Measurements from ENCODE around the gene CCDC88A. TPM values are rescaled to one million over a fixed set of nuclear protein-coding genes. Genes with fewer than 3 reads are reported as not detected.
A peak's percentile ranks its signal among the peaks of the same experiment; 100 is the strongest.
"Not testable (repeated sequence)": the region's sequence is repeated elsewhere in the genome, so short reads cannot be mapped to it uniquely, and the experiment has no call there.

The CCDC88A gene
- total RNA-seq, 2 donors from 2014 or later, result 49.0 to 50.4 TPM

GRCh38 chr2:55277310-55277709 lies 142.3 kb downstream of the CCDC88A start:
- peaks cover 20% of the 10 kb centered on the region for H3K4me1 ChIP-seq
- ATAC-seq (no peak), DNase-seq (no peak)
- intact Hi-C loops (cut with DNase I), result no loop called here
- no peaks in the 10 kb centered on the region for H3K36me3 ChIP-seq (replicated peaks in 1 of 2; ENCODE audit: insufficient read depth in 1 of 2, low read depth in 2 of 2)
- H3K4me3 ChIP-seq, result no peak overlapping the region
- H3K27ac ChIP-seq, result no peak overlapping the region
- WGBS, 2 donors, result 86 to 87% methylated on average over 3 of the region's 3 CpGs
- TF ChIP-seq, protein P1, sequence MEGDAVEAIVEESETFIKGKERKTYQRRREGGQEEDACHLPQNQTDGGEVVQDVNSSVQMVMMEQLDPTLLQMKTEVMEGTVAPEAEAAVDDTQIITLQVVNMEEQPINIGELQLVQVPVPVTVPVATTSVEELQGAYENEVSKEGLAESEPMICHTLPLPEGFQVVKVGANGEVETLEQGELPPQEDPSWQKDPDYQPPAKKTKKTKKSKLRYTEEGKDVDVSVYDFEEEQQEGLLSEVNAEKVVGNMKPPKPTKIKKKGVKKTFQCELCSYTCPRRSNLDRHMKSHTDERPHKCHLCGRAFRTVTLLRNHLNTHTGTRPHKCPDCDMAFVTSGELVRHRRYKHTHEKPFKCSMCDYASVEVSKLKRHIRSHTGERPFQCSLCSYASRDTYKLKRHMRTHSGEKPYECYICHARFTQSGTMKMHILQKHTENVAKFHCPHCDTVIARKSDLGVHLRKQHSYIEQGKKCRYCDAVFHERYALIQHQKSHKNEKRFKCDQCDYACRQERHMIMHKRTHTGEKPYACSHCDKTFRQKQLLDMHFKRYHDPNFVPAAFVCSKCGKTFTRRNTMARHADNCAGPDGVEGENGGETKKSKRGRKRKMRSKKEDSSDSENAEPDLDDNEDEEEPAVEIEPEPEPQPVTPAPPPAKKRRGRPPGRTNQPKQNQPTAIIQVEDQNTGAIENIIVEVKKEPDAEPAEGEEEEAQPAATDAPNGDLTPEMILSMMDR (IDR thresholded peaks at IDR 0.05), result no peak
- no peak for TF ChIP-seq POLR2A (IDR thresholded peaks at IDR 0.05)
- no peaks in the 10 kb centered on the region for H3K27me3 ChIP-seq
- no peaks in the 10 kb centered on the region for H3K9me3 ChIP-seq

GRCh38 chr2:55274346-55274745 lies 145.3 kb downstream of the CCDC88A start:
- DNase-seq; H3K27me3 ChIP-seq; H3K4me1 ChIP-seq; H3K4me3 ChIP-seq; H3K9me3 ChIP-seq; H3K27ac ChIP-seq; H3K36me3 ChIP-seq (replicated peaks in 1 of 2; ENCODE audit: insufficient read depth in 1 of 2, low read depth in 2 of 2); intact Hi-C loops (cut with DNase I); ATAC-seq: not testable (repeated sequence)
- WGBS, 2 donors, result 83% methylated on average over 2 of the region's 2 CpGs

DNA sequence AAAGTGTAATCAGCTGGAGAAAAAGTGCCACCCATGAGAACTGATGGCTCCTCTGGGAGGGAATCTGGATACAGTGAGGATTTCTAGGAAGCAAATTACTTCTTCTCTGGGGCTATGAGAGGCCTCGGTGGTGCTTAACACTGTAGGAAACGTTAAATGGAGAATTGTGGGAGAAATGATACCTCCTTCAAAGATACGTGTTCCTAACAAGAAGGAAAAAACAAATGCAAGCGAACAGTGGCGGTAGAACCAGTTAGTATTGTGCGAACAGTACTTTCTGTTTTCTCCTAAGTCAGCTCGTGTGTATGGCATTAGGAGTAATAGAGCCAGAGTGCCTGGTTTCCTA lies 150.0 kb downstream of the CCDC88A start:
- no peaks in the 10 kb centered on the region for H3K9me3 ChIP-seq
- ATAC-seq (no peak), DNase-seq (no peak)
- no peak for TF ChIP-seq POLR2A (IDR thresholded peaks at IDR 0.05)
- TF ChIP-seq, protein P1 (IDR thresholded peaks at IDR 0.05), result no peak
- H3K36me3 ChIP-seq (replicated peaks in 1 of 2; ENCODE audit: insufficient read depth in 1 of 2, low read depth in 2 of 2), result peaks cover 0 to 4% of the 10 kb centered on the region in 2 donors
- intact Hi-C loops (cut with DNase I), result no loop called here
- H3K27ac ChIP-seq, result peak overlapping the region in 3 of 4 donors; percentile 78 to 90 (median 78)
- H3K4me3 ChIP-seq, result peak overlapping the region in 1 of 2 donors; percentile 73
- peaks cover 17% of the 10 kb centered on the region for H3K4me1 ChIP-seq
- 40 to 50% methylated on average over 7 of the region's 7 CpGs for WGBS, 2 donors
- H3K27me3 ChIP-seq, result no peaks in the 10 kb centered on the region

- Histone ChIP-seq H3K27ac (peak within 1 kb of the TSS; percentile 63 to 90 (median 78)), H3K36me3 (replicated peaks in 1 of 2; ENCODE audit: insufficient read depth in 1 of 2, low read depth in 2 of 2) (peaks cover 0 to 4% of the 10 kb centered on the region in 2 donors)
- peak; percentile 100 for ATAC-seq
Measured at GRCh38 chr2:55268907-55269644, 150.6 kb downstream of the CCDC88A start, which contains the start of gene MTIF2. Gene MTIF2 (minus strand): TSS chr2:55269231. CDS start chr2:55263858, 5,373 bp downstream.

GRCh38 chr2:55268288-55268906 lies 151.3 kb downstream of the CCDC88A start:
- ATAC-seq, result no peak
- Histone ChIP-seq H3K27me3 (no peaks in the 10 kb centered on the region), H3K4me1 (peaks cover 17% of the 10 kb centered on the region), H3K27ac (peak overlapping the region in 3 of 4 donors; percentile 78 to 90 (median 78)), H3K9me3 (no peaks in the 10 kb centered on the region), H3K36me3 (replicated peaks in 1 of 2; ENCODE audit: insufficient read depth in 1 of 2, low read depth in 2 of 2) (peaks cover 0 to 4% of the 10 kb centered on the region in 2 donors), H3K4me3 (peak overlapping the region; percentile 57 to 73)
- TF ChIP-seq, protein P1 (IDR thresholded peaks at IDR 0.05), result no peak
- no peak for TF ChIP-seq POLR2A (IDR thresholded peaks at IDR 0.05)
- 4 to 7% methylated on average over 13 of the region's 13 CpGs for WGBS, 2 donors
- intact Hi-C loops (cut with DNase I), result no loop called here
- DNase-seq, result no peak

More at GRCh38 chr2:55268907-55269644, 150.6 kb downstream of the CCDC88A start, which contains the start of gene MTIF2:
- peak within 1 kb of the TSS; percentile 57 to 73 for H3K4me3 ChIP-seq
- peaks cover 17% of the 10 kb centered on the region for H3K4me1 ChIP-seq
- TF ChIP-seq, protein P1 (IDR thresholded peaks at IDR 0.05), result peak in 4 of 7 experiments; percentile 41 to 53 (median 47)
- peak; percentile 30 to 89 (median 80) for TF ChIP-seq POLR2A (IDR thresholded peaks at IDR 0.05)
- intact Hi-C loops (cut with DNase I), result no loop called here
- 0 to 1% methylated on average over 30 to 43 of the region's 43 CpGs for WGBS, 2 donors
- H3K9me3 ChIP-seq, result no peaks in the 10 kb centered on the region
- H3K27me3 ChIP-seq, result no peaks in the 10 kb centered on the region
- DNase-seq, result peak; percentile 94 to 97 (median 97)

- 90 to 92% methylated on average over 3 of the region's 3 CpGs for WGBS, 2 donors
- H3K36me3 ChIP-seq (replicated peaks in 1 of 2; ENCODE audit: insufficient read depth in 1 of 2, low read depth in 2 of 2), result peaks cover 4 to 18% of the 10 kb centered on the region in 2 donors
- H3K27ac ChIP-seq, result not testable (repeated sequence)
Measured at GRCh38 chr2:55259586-55259985, 160.1 kb downstream of the CCDC88A start.

More at GRCh38 chr2:55259586-55259985, 160.1 kb downstream of the CCDC88A start:
- H3K4me1 ChIP-seq; H3K27me3 ChIP-seq; H3K4me3 ChIP-seq; H3K9me3 ChIP-seq; intact Hi-C loops (cut with DNase I); ATAC-seq; DNase-seq: not testable (repeated sequence)

All from body of pancreas (tissue), 4 donors.